K562 (cell line): ENCODE data around the gene SART3. TPM values are rescaled to one million over a fixed set of nuclear protein-coding genes. Genes with fewer than 3 reads are reported as not detected.

Experiments
- ATAC-seq: fragments of 200-7000 bp; cut with Tn5 transposase; 3 replicates; pipeline ENCODE4 v1.9.1; 2020; ENCODE audit warnings: moderate library complexity
- BruUV-seq: library from RNA; stranded (reverse); fragments of 400-500 nt; replicated peaks from 2 replicates; lab custom pipeline; 2021; lab: Mats Ljungman, UMichigan
- CTCF ChIA-PET: fragments of 300-600 bp; formaldehyde crosslinking; extraction: SDS; loops from one replicate; lab custom pipeline; 2021; ENCODE audit warnings: low intra/inter-chr PET ratio; lab: Yijun Ruan, JAX
- POLR2A ChIA-PET: fragments of 300-600, 350-650 bp; sonication (Branson Sonifier 250); formaldehyde crosslinking; extraction: SDS; loops from one replicate; lab custom pipeline; 2021; ENCODE audit warnings: antibody characterized with exemption, inconsistent platforms; lab: Yijun Ruan, JAX
- DNase-seq, 4 experiments: peaks; one replicate each; pipeline versions ENCODE4 v3.0.0 to v3.0.0-alpha.2; 2011 to 2018; ENCODE audit warnings: low spot score in 3 of 4, mixed read lengths in 3 of 4; ENCODE audit errors: extremely low read depth in 1 of 4
- FAIRE-seq: peaks from 2 replicates; lab custom pipeline; 2011; peaks lifted over from hg19 to GRCh38; lab: Jason Lieb, UNC
- H2AFZ ChIP-seq: 2 replicates; pipeline ENCODE4 v1.6.0; 2011; ENCODE audit warnings: low read depth, low read length, control low read depth, inconsistent platforms
- H3K27ac ChIP-seq: fragments of 200-600 bp; 3 replicates; pipeline ENCODE4 v1.8.0; 2011; ENCODE audit warnings: low read depth, mild to moderate bottlenecking, control low read depth, inconsistent platforms, low read length, moderate library complexity, mixed read lengths; ENCODE audit errors: extremely low read depth
- H3K27me3 ChIP-seq, 2 experiments: fragments of 300-600 bp in 1 of 2; 2 replicates in 1 of 2; 3 replicates in 1 of 2; pipeline versions ENCODE4 v1.6.0 to v1.8.0; 2011; ENCODE audit warnings: inconsistent platforms in 2 of 2, low read length in 2 of 2, mild to moderate bottlenecking in 1 of 2, mixed read lengths in 1 of 2, moderate library complexity in 1 of 2; ENCODE audit not compliant: control insufficient read depth in 2 of 2, insufficient read depth in 2 of 2
- H3K36me3 ChIP-seq: fragments of 300-600 bp; 3 replicates; pipeline ENCODE4 v1.8.0; 2011; ENCODE audit warnings: mild to moderate bottlenecking, low read length, inconsistent platforms; ENCODE audit not compliant: control insufficient read depth, insufficient read depth
- H3K4me1 ChIP-seq, 2 experiments: fragments of 200-600 bp in 1 of 2; replicated peaks in 1 of 2; 2 replicates in 1 of 2; 3 replicates in 1 of 2; pipeline versions ENCODE4 v1.5.1 to v1.8.0; 2011; ENCODE audit warnings: inconsistent platforms in 2 of 2, low read length in 2 of 2, mild to moderate bottlenecking in 1 of 2, mixed read lengths in 1 of 2, moderate library complexity in 1 of 2; ENCODE audit not compliant: control insufficient read depth in 2 of 2, insufficient read depth in 2 of 2
- H3K4me2 ChIP-seq: 2 replicates; pipeline ENCODE4 v1.6.1; 2011; ENCODE audit warnings: low read length, control low read depth, inconsistent platforms, mixed read lengths; ENCODE audit not compliant: insufficient read depth
- H3K4me3 ChIP-seq: fragments of 200-600 bp; sonication (generic), shearing (Covaris generic); 2 replicates; pipeline ENCODE4 v1.5.1; 2016; ENCODE audit warnings: control low read depth, inconsistent platforms
- H3K79me2 ChIP-seq: fragments of 200-600 bp; 3 replicates; pipeline ENCODE4 v1.8.0; 2011; ENCODE audit warnings: low read length, inconsistent platforms; ENCODE audit not compliant: control insufficient read depth, insufficient read depth
- H3K9ac ChIP-seq, 2 experiments: 2 replicates each; pipeline versions ENCODE4 v1.6.0 to v1.6.1; 2011; ENCODE audit warnings: low read depth in 2 of 2, low read length in 2 of 2, control low read depth in 1 of 2, inconsistent platforms in 1 of 2, mild to moderate bottlenecking in 1 of 2, mixed read lengths in 1 of 2; ENCODE audit not compliant: insufficient read depth in 1 of 2
- H3K9me1 ChIP-seq: one replicate; pipeline ENCODE4 v1.6.0; 2011; ENCODE audit warnings: inconsistent platforms, mild to moderate bottlenecking, low read length, moderate library complexity; ENCODE audit not compliant: control insufficient read depth, insufficient read depth
- H3K9me3 ChIP-seq: replicated peaks from 2 replicates; pipeline ENCODE4 v1.5.1; 2011; ENCODE audit warnings: low read depth, low read length, inconsistent platforms; ENCODE audit not compliant: control insufficient read depth, insufficient read depth
- H4K20me1 ChIP-seq: replicated peaks from 2 replicates; pipeline ENCODE4 v1.6.1; 2011; ENCODE audit warnings: low read length, inconsistent platforms, mixed read lengths; ENCODE audit not compliant: control insufficient read depth, insufficient read depth
- MTF1 ChIP-seq: fragments of 250-450 bp; sonication (Bioruptor Pico); IDR thresholded peaks from 2 replicates; pipeline ENCODE4 v1.9.0; 2021; ENCODE audit warnings: moderate library complexity, mild to moderate bottlenecking, inconsistent platforms, borderline replicate concordance
- PHF8 ChIP-seq: fragments of 200-600 bp; sonication (generic); IDR thresholded peaks from 2 replicates; pipeline ENCODE4 v1.6.1; 2012; ENCODE audit warnings: mixed run types, mild to moderate bottlenecking, inconsistent platforms, low read length, moderate library complexity, borderline replicate concordance
- POLR2AphosphoS5 ChIP-seq: IDR thresholded peaks from 2 replicates; pipeline ENCODE4 v1.6.1; 2011; ENCODE audit warnings: mild to moderate bottlenecking, low read depth, low read length, moderate library complexity; ENCODE audit not compliant: control insufficient read depth, insufficient read depth
- PURB ChIP-seq: sonication (generic); formaldehyde crosslinking; IDR thresholded peaks from 2 replicates; pipeline ENCODE4 v1.9.0; 2021; ENCODE audit warnings: low read depth, mild to moderate bottlenecking, missing genetic modification reagents
- RBBP5 ChIP-seq: fragments of 200-600 bp; sonication (generic); IDR thresholded peaks from 2 replicates; pipeline ENCODE4 v1.6.1; 2012; ENCODE audit warnings: borderline replicate concordance, mild to moderate bottlenecking, low read length, control low read depth, inconsistent platforms; ENCODE audit not compliant: insufficient read depth, poor library complexity, severe bottlenecking
- SAP30 ChIP-seq: fragments of 200-600 bp; sonication (generic); IDR thresholded peaks from 2 replicates; pipeline ENCODE4 v1.6.1; 2012; ENCODE audit warnings: borderline replicate concordance, low read depth, mild to moderate bottlenecking, moderate library complexity, low read length, control low read depth, inconsistent platforms; ENCODE audit not compliant: insufficient read depth, poor library complexity, severe bottlenecking
- SETDB1 ChIP-seq: IDR thresholded peaks from one replicate; pipeline ENCODE4 v1.6.1; 2012; ENCODE audit warnings: low read length, control low read depth, inconsistent platforms
- SIX5 ChIP-seq, 2 experiments: IDR thresholded peaks; 2 replicates each; pipeline ENCODE4 v1.6.1; 2011; ENCODE audit warnings: low read length in 2 of 2, borderline replicate concordance in 1 of 2, low read depth in 1 of 2, mild to moderate bottlenecking in 1 of 2, moderate library complexity in 1 of 2; ENCODE audit not compliant: insufficient read depth in 1 of 2
- SMAD2 ChIP-seq: fragments of 150-350 bp; IDR thresholded peaks from 2 replicates; pipeline ENCODE4 v1.6.1; 2014; ENCODE audit warnings: low read depth, mild to moderate bottlenecking, low read length
- ZHX1 ChIP-seq: fragments of 150-350 bp; conservative IDR thresholded peaks from 2 replicates; pipeline ENCODE4 v1.6.1; 2014; ENCODE audit warnings: low read length
- ZNF175 ChIP-seq: fragments of 200-800 bp; sonication (Bioruptor generic); IDR thresholded peaks from 2 replicates; pipeline ENCODE4 v1.6.1; 2016; ENCODE audit warnings: low read depth, mild to moderate bottlenecking, missing genetic modification characterization, missing compliant biosample characterization
- ZNF431 ChIP-seq: sonication (generic); formaldehyde crosslinking; IDR thresholded peaks from 2 replicates; pipeline ENCODE4 v1.8.0; 2022; ENCODE audit warnings: mild to moderate bottlenecking, missing genetic modification reagents
- ZNF707 ChIP-seq: fragments of 250-450 bp; sonication (Bioruptor Pico); conservative IDR thresholded peaks from 2 replicates; pipeline ENCODE4 v1.8.0; 2022; ENCODE audit warnings: inconsistent platforms, mild to moderate bottlenecking, moderate library complexity
- WGBS: fragments of 100-300 bp; shearing (Covaris generic); methylation state at CpG from one replicate; pipeline ENCODE4 v1.1.6; 2016; ENCODE audit warnings: low coverage, mixed read lengths; ENCODE audit not compliant: insufficient coverage; ENCODE audit errors: missing lambda C conversion rate; 5-methylcytosine and 5-hydroxymethylcytosine counted together
- in situ Hi-C: fragments of 300-500 bp; cut with MboI; formaldehyde crosslinking; loops from 4 replicates; pipeline ENCODE4 v1.15.0; 2018; ENCODE audit warnings: inconsistent platforms, mixed read lengths
- intact Hi-C: fragments of 100-400 bp; cut with micrococcal nuclease; formaldehyde crosslinking; loops from 2 replicates; pipeline ENCODE4 v1.14.2; 2022
- polyA plus RNA-seq, 8 experiments: library from polyadenylated mRNA; depleted of rRNA in 4 of 8; stranded (reverse) in 5 of 8; unstranded in 3 of 8; fragments of >200 nt; fragmentation: Nextera tagmentation in 2 of 8; fragmentation: Illumina TruSeq in 1 of 8; extraction: Ambion mirVana in 2 of 8; extraction: Trizol in 1 of 8; gene quantifications; 2 replicates each; pipeline versions ENCODE4 v1.2.1 to v1.2.3, GENCODE V29; 2011 to 2014; ENCODE audit warnings: inconsistent platforms in 1 of 8, missing spikeins in 1 of 8
- total RNA-seq, 7 experiments: library from RNA; depleted of rRNA in 6 of 7; stranded (reverse); fragments of >200 nt in 6 of 7; fragmentation: Illumina TruSeq in 2 of 7; extraction: Trizol in 2 of 7; gene quantifications; 2 replicates each; pipeline versions ENCODE4 v1.2.1 to v1.2.3, GENCODE V29; 2011 to 2021; ENCODE audit warnings: low replicate concordance in 1 of 7
- TF ChIP-seq, protein P1 (sequence below): fragments of 450-650 bp; IDR thresholded peaks from 2 replicates; pipeline ENCODE4 v1.6.1; 2016; ENCODE audit warnings: borderline replicate concordance
- TF ChIP-seq, protein P2 (sequence below): fragments of 250-450 bp; sonication (Bioruptor Pico); IDR thresholded peaks from 2 replicates; pipeline ENCODE4 v1.9.0; 2021; ENCODE audit warnings: mild to moderate bottlenecking, inconsistent platforms

Gene SART3
- total and polyA plus RNA-seq, 9 of the 15 experiments (the other 6 are each of a cell fraction or from before 2014, with no cell fraction given) = 8.9 to 167 (median 56.7) TPM

- CTCF ChIA-PET = no interaction called here
- in situ Hi-C loops (no loop called here), intact Hi-C loops (no loop called here)
- POLR2A ChIA-PET = interaction anchor here (0.6 kb wide), 1 partner anchor 35 kb away, joined by 3 read pairs; no protein-coding TSS in a partner anchor
- no peak for ATAC-seq
- Histone ChIP-seq H3K9me1 (no peaks in the 10 kb centered on the region), H3K4me2 (no peak overlapping the region), H3K4me3 (no peak overlapping the region), H3K27ac (no peak overlapping the region), H3K36me3 (peaks cover 99% of the 10 kb centered on the region), H3K9me3 (no peaks in the 10 kb centered on the region), H3K9ac (no peak overlapping the region), H4K20me1 (peaks cover 7% of the 10 kb centered on the region; the same call in 1 of the 2 replicates), H3K27me3 (no peaks in the 10 kb centered on the region), H3K79me2 (peaks cover 6% of the 10 kb centered on the region; the same call in 2 of the 3 replicates), H3K4me1 (no peaks in the 10 kb centered on the region), H2AFZ (no peak overlapping the region)
- no peak for TF ChIP-seq MTF1 (CRISPR knock-in tag)
- TF ChIP-seq ZNF707 (CRISPR knock-in tag) = no peak
- TF ChIP-seq, protein P1, sequence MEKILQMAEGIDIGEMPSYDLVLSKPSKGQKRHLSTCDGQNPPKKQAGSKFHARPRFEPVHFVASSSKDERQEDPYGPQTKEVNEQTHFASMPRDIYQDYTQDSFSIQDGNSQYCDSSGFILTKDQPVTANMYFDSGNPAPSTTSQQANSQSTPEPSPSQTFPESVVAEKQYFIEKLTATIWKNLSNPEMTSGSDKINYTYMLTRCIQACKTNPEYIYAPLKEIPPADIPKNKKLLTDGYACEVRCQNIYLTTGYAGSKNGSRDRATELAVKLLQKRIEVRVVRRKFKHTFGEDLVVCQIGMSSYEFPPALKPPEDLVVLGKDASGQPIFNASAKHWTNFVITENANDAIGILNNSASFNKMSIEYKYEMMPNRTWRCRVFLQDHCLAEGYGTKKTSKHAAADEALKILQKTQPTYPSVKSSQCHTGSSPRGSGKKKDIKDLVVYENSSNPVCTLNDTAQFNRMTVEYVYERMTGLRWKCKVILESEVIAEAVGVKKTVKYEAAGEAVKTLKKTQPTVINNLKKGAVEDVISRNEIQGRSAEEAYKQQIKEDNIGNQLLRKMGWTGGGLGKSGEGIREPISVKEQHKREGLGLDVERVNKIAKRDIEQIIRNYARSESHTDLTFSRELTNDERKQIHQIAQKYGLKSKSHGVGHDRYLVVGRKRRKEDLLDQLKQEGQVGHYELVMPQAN = no peak
- TF ChIP-seq PURB (CRISPR knock-in tag) = no peak
- no peak for TF ChIP-seq ZHX1
- TF ChIP-seq, protein P2, sequence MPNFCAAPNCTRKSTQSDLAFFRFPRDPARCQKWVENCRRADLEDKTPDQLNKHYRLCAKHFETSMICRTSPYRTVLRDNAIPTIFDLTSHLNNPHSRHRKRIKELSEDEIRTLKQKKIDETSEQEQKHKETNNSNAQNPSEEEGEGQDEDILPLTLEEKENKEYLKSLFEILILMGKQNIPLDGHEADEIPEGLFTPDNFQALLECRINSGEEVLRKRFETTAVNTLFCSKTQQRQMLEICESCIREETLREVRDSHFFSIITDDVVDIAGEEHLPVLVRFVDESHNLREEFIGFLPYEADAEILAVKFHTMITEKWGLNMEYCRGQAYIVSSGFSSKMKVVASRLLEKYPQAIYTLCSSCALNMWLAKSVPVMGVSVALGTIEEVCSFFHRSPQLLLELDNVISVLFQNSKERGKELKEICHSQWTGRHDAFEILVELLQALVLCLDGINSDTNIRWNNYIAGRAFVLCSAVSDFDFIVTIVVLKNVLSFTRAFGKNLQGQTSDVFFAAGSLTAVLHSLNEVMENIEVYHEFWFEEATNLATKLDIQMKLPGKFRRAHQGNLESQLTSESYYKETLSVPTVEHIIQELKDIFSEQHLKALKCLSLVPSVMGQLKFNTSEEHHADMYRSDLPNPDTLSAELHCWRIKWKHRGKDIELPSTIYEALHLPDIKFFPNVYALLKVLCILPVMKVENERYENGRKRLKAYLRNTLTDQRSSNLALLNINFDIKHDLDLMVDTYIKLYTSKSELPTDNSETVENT (CRISPR knock-in tag) = no peak
- no peak for TF ChIP-seq SAP30
- TF ChIP-seq ZNF431 = no peak
- TF ChIP-seq ZNF175 = no peak
- no peak for TF ChIP-seq SETDB1
- no peak for TF ChIP-seq POLR2AphosphoS5
- TF ChIP-seq SMAD2 = no peak
- no peak for TF ChIP-seq RBBP5
- no peak for TF ChIP-seq PHF8
- TF ChIP-seq SIX5 (IDR thresholded peaks at IDR 0.05; ENCODE audit: borderline replicate concordance in 1 of 2, insufficient read depth in 1 of 2, low read depth in 1 of 2, low read length in 2 of 2) = no peak
- no peak for DNase-seq
- BruUV-seq = no TSS peak
- WGBS = 90% methylated on average over 5 of the region's 5 CpGs
- no peak for FAIRE-seq
Measured at GRCh38 chr12:108525681-108526080, 35.3 kb downstream of the SART3 start.
